GOT3 (cell line): ENCODE measurements around the gene POLR2E.
"Not testable (repeated sequence)": the region's sequence is repeated elsewhere in the genome, so short reads cannot be mapped to it uniquely, and the experiment has no call there.

Experiments used
- DNase-seq: peaks from one replicate; lab custom pipeline; 2025; ENCODE audit warnings: mixed read lengths; lab: John Stamatoyannopoulos, UW

POLR2E gene

DNA sequence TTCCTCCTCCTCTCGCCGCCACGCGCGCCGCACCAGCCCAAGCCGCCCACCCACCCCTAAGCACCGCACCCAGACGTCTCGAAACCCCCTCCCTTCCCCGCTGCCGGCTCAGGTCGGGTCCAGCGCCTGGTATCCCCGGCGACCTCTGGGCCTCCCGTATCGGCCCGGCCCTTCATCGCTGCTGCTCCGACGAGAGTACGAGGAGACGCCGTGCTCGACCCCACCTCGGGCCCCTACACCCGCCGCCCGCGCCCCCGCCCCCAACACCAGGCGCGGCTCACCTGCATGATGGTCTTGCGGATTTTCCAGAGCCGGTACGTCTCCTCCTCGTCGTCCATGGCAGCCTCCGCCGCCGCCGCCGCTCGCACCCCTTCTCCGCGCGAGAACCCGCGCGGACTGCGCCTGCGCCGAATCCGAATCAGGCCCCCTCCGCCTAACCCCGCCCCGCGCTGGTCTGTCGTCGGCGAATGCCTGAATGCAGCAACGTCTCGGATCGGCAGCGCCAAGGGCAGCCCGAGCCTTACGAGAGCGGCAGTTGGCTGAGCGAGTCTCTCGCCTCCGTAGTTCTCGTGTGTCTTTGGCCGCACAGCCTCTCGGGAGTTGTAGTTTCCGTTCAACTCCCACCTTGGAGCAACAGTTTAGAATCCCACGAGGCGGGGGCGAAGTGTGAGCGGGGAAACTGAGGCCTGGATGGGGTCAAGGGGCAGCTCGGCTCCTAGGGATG is at the start of gene POLR2E:
Gene POLR2E (minus strand): TSS at position 398 of the 724 bp plus-strand sequence. CDS start 60 bp downstream, at position 338.
- peak; percentile 90 for DNase-seq

DNA sequence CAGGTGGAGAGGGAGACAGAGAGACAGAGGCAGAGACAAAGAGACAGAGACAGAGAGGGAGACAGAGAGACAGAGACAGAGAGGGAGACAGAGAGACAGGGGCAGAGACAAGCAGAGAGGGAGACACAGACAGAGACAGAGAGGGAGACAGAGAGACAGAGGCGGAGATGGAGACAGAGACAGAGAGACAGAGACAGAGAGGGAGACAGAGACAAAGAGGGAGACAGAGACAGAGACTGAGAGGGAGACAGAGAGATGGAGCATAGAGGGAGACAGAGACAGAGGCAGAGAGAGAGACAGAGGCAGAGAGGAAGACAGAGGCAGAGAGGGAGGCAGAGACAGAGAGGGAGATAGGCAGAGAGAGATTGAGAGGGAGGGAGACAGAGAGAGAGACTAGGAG is 49.6 kb upstream of the POLR2E start:
- no peak for DNase-seq

DNA sequence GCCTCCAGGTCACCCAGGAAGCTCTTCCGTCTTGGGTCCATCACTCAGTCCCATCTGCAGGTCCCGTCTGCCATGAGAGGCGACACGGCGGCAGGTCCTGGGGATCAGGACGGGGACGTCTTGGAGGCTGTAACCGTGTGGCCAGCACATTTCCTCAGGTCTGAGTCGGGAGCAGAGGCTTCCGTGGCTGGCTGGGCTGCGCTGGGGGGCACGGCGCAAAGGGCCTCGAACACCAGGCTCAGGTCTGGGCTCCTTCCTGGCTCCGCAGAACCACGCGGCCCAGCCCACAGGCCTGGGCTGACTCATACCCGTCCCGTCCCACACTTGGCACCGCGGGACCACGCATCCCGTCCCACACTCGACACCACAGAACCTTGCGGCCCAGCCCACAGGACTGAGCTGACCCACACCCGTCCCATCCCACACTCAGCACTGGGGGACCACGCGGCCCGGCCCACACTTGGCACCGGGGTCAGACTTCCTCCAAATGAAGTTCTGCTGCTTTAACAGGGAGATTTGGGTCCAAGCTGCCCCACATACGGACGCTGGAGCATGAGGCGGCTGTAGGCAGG is 48.7 kb upstream of the POLR2E start:
- no peak for DNase-seq

DNA sequence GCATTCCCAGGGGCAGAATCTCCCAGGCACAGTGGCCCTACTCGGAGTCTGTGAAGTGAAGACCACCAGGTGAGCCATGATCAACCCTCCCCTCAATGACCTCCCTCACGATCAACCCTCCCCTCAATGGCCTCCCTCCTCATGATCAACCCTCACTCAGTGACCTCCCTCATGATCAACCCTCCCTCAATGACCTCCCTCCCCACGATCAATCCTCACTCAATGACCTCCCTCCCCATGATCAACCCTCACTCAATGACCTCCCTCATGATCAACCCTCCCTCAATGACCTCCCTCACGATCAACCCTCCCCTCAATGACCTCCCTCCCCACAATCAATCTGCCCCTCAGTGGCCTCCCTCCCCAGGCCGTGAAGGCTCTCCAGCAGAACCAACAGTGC is 46.8 kb upstream of the POLR2E start:
- no peak for DNase-seq

DNA sequence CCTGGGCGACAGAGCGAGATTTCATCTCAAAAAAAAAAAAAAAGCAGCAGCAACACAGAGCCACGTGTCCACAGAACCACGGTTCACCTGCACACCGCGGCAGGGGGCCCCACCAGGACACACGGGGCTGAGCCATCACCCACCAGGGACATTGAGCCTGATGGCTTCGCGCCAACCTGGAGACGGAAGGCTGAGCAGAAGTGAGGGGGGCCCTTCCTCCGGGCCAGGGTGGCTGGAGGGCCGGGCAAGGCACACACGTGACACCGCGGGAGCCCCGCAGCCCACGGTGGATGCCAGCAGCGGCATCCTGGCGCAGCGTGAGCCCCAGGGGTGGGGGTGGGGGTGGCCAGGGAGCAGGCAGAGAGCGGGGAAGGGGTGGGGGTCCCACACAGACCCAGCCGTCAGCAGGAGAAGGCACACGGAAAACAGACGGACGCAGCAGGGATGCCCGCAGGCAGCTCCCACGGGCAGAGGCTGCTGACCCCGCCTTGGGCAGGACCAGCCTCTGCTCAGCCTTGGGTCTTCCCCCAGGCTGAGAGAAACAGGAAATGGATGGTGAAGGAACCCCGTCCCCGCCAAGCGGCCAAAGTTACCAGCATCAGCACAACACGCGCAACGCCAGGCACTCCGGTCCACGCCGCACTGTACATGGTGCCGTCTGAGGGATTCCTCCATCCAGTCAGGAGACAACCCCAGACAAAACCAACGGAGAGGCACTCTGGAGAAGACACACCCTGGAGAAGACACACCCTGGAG is 45.3 kb upstream of the POLR2E start:
- no peak for DNase-seq

DNA sequence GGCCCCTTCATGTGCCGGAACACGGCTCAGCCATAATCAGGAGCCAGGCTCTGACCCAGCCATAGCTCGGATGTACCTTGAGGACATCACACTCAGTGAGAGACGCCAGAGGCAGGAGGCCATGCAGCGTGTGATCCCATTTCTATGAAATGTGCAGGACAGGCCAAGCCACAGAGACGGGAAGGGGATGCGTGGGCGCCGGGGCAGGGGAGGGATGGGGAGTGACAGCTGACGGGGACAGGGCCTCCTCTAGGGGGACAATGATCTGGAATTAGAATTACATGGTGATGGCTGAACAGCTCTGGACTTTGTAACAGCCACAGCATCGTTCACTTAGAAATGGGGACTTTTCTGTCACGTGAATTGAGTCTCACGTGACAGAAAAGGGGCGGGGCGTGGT is 44.0 kb upstream of the POLR2E start:
- DNase-seq, result no peak

DNA sequence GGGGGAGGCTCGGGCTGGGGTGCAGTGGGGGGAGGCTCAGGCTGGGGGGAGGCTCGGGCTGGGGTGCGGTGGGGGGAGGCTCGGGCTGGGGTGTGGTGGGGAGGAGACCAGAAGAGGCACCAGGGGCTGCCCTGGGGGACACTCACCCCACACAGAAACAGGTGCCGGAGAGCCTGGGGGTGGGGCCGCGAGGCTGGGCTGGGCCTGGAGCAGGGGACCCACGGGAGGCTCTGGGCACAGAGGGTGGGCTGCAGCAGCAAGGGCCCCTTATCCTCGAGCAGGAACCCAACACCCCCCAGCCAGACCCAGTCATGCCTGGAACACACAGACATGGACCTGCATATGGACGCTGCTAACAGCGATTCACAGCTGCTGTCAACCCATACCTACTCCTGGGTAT is 42.9 kb upstream of the POLR2E start:
- no peak for DNase-seq

DNA sequence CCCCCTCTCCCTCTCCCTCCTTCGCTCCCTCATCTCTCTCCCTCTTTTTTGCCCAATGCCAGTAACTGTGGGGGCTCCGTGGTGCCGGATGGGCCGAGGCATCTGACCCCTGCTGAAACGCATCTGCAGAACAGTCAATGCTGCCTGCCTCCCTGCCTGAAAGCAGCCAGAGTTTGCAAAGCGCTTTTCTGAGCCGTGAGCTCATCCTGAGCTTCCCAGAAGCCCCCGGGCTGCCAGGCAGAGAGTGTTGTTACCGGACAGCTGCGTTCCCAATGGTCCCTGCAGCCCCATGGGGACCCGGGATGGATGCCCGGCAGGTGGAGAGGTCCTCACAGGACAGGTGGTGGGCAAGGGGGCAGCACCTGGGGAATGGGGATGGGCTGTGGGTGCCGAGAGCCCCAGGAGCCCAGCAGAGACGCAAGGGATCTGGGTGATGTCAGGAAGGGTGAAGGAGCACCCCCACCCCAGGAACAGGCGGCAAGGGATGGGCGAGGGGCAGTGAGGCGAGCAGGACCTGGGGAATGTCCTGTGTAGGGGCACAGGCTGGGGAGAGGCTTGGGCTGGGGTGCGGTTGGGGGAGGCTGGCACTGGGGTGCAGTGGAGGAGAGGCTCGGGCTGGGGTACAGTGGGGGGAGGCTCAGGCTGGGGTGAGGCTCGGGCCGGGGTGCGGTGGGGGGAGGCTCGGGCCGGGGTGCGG is 41.6 kb upstream of the POLR2E start:
- DNase-seq, result no peak

DNA sequence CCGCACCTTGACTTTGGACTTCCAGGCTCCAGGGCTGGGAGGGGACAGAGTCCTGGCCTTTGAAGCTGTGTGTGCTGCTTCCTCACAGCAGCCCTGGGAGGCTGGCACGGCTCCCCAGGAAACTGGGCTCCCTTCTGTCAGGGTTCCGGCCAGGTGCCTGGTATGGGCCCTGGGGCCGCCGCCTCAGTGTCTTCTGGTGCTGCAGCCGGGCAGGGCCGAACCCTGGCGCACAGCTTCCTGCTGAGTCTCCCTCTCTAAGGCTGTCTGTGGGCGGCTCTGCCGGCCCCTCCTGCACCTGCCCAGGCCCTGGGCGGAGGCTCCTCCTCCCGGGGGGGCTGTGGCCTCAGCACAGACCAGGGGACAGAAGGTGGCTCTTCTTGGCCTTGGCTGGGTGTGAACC is 41.0 kb upstream of the POLR2E start:
- DNase-seq, result no peak

DNA sequence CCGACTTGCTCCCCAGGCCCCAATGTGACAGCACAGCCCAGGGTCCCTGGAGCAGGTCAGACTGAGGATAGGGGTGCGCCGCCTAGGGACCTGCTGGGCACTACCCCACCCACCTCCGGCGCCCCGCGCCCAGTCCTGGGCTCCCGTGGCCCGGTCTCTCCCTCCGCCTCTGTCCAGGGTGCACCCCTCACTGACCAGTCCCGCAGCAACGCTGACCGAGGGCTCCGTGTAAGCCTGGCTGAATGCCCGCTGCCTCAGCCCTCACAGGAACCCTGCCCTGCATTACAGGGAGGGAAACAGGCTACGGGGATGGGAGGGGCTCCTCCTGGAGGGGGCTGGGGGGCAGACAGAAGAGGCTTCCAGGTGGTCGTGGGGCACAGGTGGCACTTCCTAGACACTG is 40.3 kb upstream of the POLR2E start:
- no peak for DNase-seq

DNA sequence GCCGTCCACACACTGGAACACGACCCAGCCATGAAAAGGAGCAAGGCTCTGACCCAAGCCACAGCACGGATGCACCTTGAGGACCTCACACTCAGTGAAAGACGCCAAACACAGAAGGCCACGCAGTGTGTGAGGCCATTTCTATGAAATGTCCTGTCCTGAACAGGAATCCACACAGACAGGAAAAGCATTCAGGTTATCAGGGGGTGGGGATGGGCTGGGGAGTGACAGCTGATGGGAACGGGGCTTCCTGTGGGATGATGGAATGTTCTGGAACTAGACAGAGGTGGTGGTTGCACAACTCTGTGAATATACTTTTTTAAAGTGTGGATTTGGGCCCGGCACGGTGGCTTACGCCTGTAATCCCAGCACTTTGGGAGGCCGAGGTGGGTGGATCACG is 39.3 kb upstream of the POLR2E start:
- DNase-seq, result no peak

DNA sequence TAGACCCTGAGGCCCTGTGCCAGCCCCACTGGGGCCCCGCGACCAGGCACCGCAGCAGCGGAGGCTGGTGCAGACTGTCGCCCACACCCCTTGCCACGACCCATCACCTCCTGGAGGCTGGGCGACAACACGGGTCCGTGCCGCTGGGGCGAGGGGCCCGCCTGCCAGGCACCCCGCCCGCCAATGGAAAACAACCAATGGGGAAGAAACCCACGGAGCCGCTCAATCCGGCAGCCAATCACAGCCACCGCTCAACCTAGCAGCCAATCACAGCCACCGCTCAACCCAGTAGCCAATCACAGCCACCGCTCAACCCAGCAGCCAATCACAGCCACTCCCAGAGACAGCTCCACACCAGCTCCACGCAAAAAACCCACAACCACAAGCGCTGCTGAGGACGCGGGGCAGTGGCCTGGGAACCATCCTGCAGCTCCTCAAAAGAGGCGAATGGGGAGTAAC is 38.3 kb upstream of the POLR2E start:
- no peak for DNase-seq

DNA sequence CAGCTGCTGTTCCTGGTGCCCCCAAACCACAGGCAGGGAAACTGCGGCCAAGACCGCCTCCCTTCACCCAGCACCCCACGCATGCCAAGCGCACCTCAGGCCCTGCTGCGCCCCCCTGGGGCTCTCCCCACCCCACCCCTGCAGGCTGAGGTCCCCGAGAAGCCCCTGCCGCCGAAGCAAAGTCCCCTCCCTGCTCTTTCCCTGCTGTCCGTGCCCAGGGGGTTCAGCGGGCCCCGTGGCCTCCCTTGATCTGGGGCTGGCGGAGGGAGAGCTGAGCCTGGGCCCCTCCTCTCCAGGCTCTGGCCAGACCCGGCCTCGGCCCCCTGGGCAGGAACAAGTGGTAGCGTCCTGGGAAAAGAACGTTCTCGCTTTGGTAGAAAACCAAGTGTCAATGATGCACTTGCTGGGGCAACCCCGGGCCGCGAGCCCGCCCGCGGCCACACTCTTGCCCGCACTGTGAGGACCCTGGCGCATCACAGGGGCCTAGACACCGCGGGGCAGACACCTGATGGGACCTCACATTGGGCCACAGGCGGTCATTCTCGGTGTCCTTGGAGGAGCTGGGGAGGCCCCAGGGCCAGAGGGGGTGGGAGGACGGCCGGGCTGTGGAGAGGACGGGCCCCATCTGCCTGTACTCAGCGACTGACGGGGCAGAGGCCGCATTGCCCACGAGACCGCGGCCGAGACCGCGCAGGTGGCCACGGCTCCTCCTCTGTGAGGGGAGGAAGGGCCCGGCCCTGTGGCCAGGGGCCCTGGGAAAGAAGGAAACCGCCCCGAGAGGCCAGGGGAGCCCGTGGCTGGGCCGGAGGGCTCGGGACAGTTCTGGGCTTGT is 37.6 kb upstream of the POLR2E start:
- DNase-seq, result no peak

DNA sequence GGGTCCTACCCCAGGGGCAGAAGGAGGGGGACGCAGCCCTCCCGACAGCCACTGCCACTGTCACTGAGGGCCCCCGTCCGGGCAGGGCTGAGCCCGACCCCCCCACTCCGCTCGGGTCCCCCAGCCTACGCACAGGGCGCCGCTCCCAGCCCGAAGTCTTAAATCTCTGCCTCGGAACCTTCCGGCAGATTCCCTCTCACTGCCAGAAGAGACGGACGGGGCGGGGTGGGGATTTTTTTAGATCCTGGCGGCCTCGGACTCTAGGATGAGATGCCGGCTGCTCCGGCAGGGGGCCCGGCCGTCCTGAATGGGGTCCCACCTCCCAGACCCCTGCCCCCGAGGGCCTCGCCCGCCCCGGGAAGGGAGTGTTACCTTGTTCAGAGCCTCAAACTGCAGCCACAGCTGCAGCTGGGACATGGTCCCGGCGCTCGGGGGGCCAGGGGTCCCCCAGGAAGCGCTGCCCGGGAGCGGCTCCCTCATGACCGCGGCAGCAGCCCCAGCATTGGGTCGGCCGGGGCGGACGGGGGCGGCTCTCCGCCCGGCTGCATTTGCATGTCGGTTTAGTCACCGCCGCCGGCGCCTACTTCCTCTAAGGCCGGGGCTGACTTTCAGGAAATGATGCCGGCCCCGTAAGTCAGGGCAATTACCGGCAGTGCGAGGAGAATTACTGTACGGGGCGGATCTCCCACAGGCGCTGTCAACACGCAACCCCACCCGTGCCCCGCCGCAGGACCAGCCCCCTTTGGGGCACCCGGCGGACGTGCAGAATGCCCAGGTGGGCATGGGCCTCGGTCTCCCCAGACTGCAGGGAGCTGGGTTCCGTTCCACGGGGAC is 36.8 kb upstream of the POLR2E start:
- no peak for DNase-seq

DNA sequence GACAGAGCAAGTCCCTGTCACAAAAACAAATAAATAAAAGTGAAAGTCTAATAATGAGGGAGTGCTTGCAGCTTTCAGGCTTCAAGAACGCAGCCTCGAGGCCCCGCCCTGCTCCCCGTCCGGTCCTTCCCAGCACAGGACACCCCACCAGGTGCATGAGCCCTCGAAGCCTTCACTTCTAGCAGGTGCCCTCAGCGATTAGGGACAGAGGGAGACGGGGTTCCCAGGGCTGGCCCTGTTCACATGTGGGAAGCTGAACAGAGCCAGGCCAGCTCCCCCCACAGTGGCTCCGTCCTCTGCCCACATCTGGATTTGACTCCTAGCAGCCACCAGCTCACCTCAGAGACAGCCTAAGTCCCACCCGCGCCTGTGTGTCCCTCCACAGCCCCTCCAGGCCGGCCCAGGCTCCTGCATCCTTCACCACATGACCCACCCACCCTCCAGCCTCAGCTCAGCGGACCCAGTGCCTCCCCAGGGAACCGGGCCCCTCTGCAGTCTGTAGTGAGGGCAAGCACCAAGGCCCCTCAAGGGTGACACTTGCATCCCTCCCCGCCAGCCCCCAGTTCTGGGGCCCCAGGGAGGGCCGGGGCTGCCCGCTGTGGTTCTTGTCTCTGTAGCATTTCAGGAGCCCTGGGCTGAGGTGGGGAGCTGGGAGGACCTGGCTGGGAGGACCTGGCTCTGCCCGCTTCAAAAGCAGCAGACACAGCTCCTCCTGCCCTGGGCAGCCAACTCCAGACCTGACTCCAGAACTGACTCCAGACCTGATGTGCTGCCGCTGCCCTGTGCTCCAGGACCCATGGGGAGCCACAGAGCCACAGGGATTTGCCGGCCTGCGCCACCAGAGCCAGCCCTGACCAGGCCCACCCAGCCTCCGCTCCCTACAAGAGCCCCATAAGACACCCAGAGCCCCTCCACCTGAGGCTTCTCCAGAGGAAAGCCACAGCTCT is 35.9 kb upstream of the POLR2E start:
- DNase-seq, result no peak

DNA sequence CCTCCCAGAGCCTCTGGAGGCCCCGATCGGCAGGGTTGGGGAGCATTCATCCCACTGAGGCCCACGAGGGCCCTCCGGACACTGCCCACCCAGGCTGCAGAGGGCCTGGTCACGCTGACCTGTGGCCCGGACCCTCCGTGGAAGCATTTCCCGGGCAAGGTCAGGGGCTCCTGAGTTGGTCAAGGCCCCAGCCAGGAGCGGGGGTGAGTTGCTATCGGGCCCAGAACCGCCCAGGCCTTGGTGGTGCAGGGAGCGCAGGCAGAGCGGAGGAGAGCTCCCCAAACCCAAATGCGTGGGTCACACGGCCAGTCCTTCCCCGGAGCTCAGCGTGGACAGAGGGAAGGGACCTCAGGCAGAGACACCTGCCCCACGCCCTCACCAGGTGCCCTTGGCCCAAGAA is 34.4 kb upstream of the POLR2E start:
- no peak for DNase-seq

DNA sequence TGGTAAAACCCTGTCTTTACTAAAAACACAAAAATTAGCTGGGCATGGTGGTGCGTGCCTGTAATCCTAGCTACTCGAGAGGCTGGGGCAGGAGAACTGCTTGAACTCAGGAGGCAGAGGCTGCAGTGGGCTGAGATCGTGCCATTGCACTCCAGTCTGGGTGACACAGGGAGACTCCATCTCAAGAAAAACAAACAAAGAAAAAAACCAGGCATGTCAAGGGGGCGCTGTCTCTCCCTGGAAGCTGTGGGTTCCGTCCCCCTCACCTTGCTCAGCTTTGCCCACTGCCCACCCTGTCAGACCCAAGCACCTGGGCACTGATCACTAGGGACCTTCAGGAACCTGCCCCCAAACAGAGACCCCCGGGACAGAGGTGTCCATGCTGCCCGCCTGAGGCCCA is 33.9 kb upstream of the POLR2E start:
- not testable (repeated sequence) for DNase-seq

DNA sequence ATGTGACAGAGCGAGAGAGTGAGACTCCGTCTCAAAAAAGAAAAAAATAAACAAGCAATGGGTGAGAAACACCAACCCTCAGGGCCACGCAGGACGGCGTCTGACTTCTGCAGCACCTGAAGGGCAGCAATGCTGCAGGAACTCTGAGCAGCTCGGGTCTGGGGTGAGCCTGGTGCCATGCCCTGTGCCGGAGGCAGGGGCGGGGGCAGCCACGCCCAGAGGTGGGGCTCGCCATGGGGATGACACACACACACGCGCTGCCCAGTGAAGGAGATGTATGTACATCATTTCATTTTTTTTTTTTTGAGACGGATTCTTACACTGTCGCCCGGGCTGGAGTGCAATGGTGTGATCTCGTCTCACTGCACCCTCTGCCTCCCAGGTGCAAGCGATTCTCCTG is 32.9 kb upstream of the POLR2E start:
- DNase-seq, result no peak

DNA sequence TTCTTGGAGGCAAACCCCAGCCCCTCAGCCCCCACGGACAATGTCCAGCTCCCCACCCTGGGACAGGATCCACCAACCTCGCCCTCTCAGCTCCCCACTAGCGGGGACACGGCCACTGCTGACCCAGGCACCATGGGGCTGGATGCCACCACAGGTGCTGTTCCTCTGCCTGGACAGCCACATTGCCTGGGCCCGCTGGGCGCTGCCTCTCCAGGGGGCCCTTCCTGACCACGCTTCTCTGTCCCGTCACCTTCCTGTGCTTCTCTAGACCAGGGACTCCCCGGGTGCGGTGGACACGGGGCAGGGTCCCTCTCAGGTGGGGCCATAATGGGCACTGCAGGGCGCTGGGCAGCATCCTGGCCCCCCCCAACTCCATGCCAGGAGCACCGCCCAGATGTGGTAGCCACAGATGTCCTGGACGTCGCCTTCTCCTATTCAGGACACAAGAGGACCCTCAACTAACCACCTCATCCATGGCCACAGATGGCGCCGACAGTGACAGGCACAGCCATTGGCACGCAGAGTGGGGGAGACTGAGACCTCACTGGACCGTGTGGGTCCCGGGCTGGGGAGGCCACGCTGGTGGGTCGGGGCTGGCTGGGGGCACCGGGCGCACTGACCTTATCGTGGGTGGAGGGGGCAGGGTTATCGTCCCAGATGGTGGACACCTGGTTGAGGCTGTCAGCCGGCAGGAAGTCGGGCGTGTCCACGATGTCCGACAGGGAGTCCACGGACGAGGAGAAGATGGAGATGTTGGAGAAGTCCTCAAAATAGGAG is 32.0 kb upstream of the POLR2E start:
- no peak for DNase-seq
